ENCODE measurements around the gene DCTN2.

- TF ChIP-seq CTCF (IDR thresholded peaks at IDR 0.05) (no peak), POLR2AphosphoS5 (IDR thresholded peaks at IDR 0.05) (no peak), POLR2A (IDR thresholded peaks at IDR 0.05; ENCODE audit: low read depth) (no peak), EP300 (IDR thresholded peaks at IDR 0.05) (no peak)
Measured at GRCh38 chr12:57534250-57534649, 12.7 kb downstream of the DCTN2 start.
